ENCODE data around the gene GPR17. TPM values are rescaled to one million over a fixed set of nuclear protein-coding genes. Genes with fewer than 3 reads are reported as not detected.

GPR17 gene
- total and polyA plus RNA-seq, 5 donors from 2014 or later, result not detected

- Mint-ChIP-seq H3K36me3 (no peaks in the 10 kb centered on the region), H3K27me3 (no peaks in the 10 kb centered on the region), H3K27ac (peak overlapping the region in 2 of 3 donors; percentile 69 to 73), H3K9me3 (no peaks in the 10 kb centered on the region), H3K4me3 (no peak overlapping the region), H3K4me1 (peaks cover 0 to 69% (median 6%) of the 10 kb centered on the region in 4 donors)
- Histone ChIP-seq H3K4me1 (ENCODE audit: control insufficient read depth, insufficient read depth, low read length, poor library complexity, severe bottlenecking) (peaks cover 52% of the 10 kb centered on the region), H3K36me3 (ENCODE audit: control insufficient read depth, insufficient read depth, low read length) (no peaks in the 10 kb centered on the region), H3K27ac (ENCODE audit: insufficient read depth, low read length, poor library complexity, severe bottlenecking) (peak overlapping the region; percentile 14), H3K27me3 (ENCODE audit: control insufficient read depth, insufficient read depth, low read length) (no peaks in the 10 kb centered on the region), H3K4me3 (ENCODE audit: low read depth, low read length) (no peak overlapping the region), H3K9me3 (ENCODE audit: control insufficient read depth in 2 of 2, low read length in 2 of 2) (no peaks in the 10 kb centered on the region)
- DNase-seq (no peak), ATAC-seq (ENCODE audit: low read depth in 2 of 2) (no peak)
These were observed 11.2 kb upstream of the GPR17 start for GRCh38 chr2:127634626-127635379.

GRCh38 chr2:127635380-127636237, 10.3 kb upstream of the GPR17 start:
- Mint-ChIP-seq H3K9me3 (no peaks in the 10 kb centered on the region), H3K4me1 (peaks cover 0 to 74% (median 6%) of the 10 kb centered on the region in 4 donors), H3K36me3 (no peaks in the 10 kb centered on the region), H3K27me3 (no peaks in the 10 kb centered on the region), H3K27ac (peak overlapping the region in 2 of 3 donors; percentile 69 to 73), H3K4me3 (no peak overlapping the region)
- DNase-seq (no peak), ATAC-seq (ENCODE audit: low read depth in 2 of 2) (no peak)
- Histone ChIP-seq H3K27ac (ENCODE audit: insufficient read depth, low read length, poor library complexity, severe bottlenecking) (peak overlapping the region; percentile 14), H3K4me3 (ENCODE audit: low read depth, low read length) (no peak overlapping the region), H3K9me3 (ENCODE audit: control insufficient read depth in 2 of 2, low read length in 2 of 2) (no peaks in the 10 kb centered on the region), H3K36me3 (ENCODE audit: control insufficient read depth, insufficient read depth, low read length) (no peaks in the 10 kb centered on the region), H3K27me3 (ENCODE audit: control insufficient read depth, insufficient read depth, low read length) (no peaks in the 10 kb centered on the region), H3K4me1 (ENCODE audit: control insufficient read depth, insufficient read depth, low read length, poor library complexity, severe bottlenecking) (peaks cover 60% of the 10 kb centered on the region)

GRCh38 chr2:127636248-127637235, 9.4 kb upstream of the GPR17 start:
- H3K4me1 ChIP-seq (ENCODE audit: control insufficient read depth, insufficient read depth, low read length, poor library complexity, severe bottlenecking), result peaks cover 70% of the 10 kb centered on the region
- peaks cover 0 to 83% (median 6%) of the 10 kb centered on the region in 4 donors for H3K4me1 Mint-ChIP-seq
- peak overlapping the region; percentile 61 for H3K27ac ChIP-seq (ENCODE audit: insufficient read depth, low read length, poor library complexity, severe bottlenecking)

GRCh38 chr2:127637236-127637630, 8.7 kb upstream of the GPR17 start:
- no peak overlapping the region for H3K4me3 ChIP-seq (ENCODE audit: low read depth, low read length)

More at GRCh38 chr2:127636248-127637235, 9.4 kb upstream of the GPR17 start:
- DNase-seq, result no peak
- no peaks in the 10 kb centered on the region for H3K36me3 ChIP-seq (ENCODE audit: control insufficient read depth, insufficient read depth, low read length)
- no peak for ATAC-seq (ENCODE audit: low read depth in 2 of 2)
- H3K9me3 ChIP-seq (ENCODE audit: control insufficient read depth in 2 of 2, low read length in 2 of 2), result no peaks in the 10 kb centered on the region
- peak overlapping the region in 1 of 4 donors; percentile 28 for H3K4me3 Mint-ChIP-seq
- no peaks in the 10 kb centered on the region for H3K27me3 Mint-ChIP-seq
- peak overlapping the region in 2 of 3 donors; percentile 26 to 86 for H3K27ac Mint-ChIP-seq
- no peaks in the 10 kb centered on the region for H3K9me3 Mint-ChIP-seq
- no peaks in the 10 kb centered on the region for H3K36me3 Mint-ChIP-seq
- H3K4me3 ChIP-seq (ENCODE audit: low read depth, low read length), result no peak overlapping the region
- no peaks in the 10 kb centered on the region for H3K27me3 ChIP-seq (ENCODE audit: control insufficient read depth, insufficient read depth, low read length)

GRCh38 chr2:127637725-127638252, 8.2 kb upstream of the GPR17 start:
- Mint-ChIP-seq H3K27ac (peak overlapping the region; percentile 88 to 94 (median 93)), H3K36me3 (no peaks in the 10 kb centered on the region), H3K27me3 (no peaks in the 10 kb centered on the region), H3K9me3 (no peaks in the 10 kb centered on the region), H3K4me1 (peaks cover 0 to 85% (median 6%) of the 10 kb centered on the region in 4 donors), H3K4me3 (peak overlapping the region in 3 of 4 donors; percentile 34 to 85 (median 55))
- Histone ChIP-seq H3K27ac (ENCODE audit: insufficient read depth, low read length, poor library complexity, severe bottlenecking) (peak overlapping the region; percentile 61), H3K27me3 (ENCODE audit: control insufficient read depth, insufficient read depth, low read length) (no peaks in the 10 kb centered on the region), H3K4me1 (ENCODE audit: control insufficient read depth, insufficient read depth, low read length, poor library complexity, severe bottlenecking) (peaks cover 81% of the 10 kb centered on the region), H3K4me3 (ENCODE audit: low read depth, low read length) (peak overlapping the region; percentile 19), H3K9me3 (ENCODE audit: control insufficient read depth in 2 of 2, low read length in 2 of 2) (no peaks in the 10 kb centered on the region), H3K36me3 (ENCODE audit: control insufficient read depth, insufficient read depth, low read length) (no peaks in the 10 kb centered on the region)
- ATAC-seq (ENCODE audit: low read depth in 2 of 2) (no peak), DNase-seq (peak in 1 of 3 donors; percentile 45)

More at GRCh38 chr2:127637236-127637630, 8.7 kb upstream of the GPR17 start:
- DNase-seq (no peak), ATAC-seq (ENCODE audit: low read depth in 2 of 2) (no peak)
- Mint-ChIP-seq H3K9me3 (no peaks in the 10 kb centered on the region), H3K4me3 (peak overlapping the region in 1 of 4 donors; percentile 28), H3K36me3 (no peaks in the 10 kb centered on the region), H3K27me3 (no peaks in the 10 kb centered on the region), H3K27ac (peak overlapping the region in 1 of 3 donors; percentile 86), H3K4me1 (peaks cover 0 to 87% (median 6%) of the 10 kb centered on the region in 4 donors)
- peaks cover 76% of the 10 kb centered on the region for H3K4me1 ChIP-seq (ENCODE audit: control insufficient read depth, insufficient read depth, low read length, poor library complexity, severe bottlenecking)
- H3K27ac ChIP-seq (ENCODE audit: insufficient read depth, low read length, poor library complexity, severe bottlenecking), result peak overlapping the region; percentile 61
- no peaks in the 10 kb centered on the region for H3K36me3 ChIP-seq (ENCODE audit: control insufficient read depth, insufficient read depth, low read length)
- no peaks in the 10 kb centered on the region for H3K27me3 ChIP-seq (ENCODE audit: control insufficient read depth, insufficient read depth, low read length)
- no peaks in the 10 kb centered on the region for H3K9me3 ChIP-seq (ENCODE audit: control insufficient read depth in 2 of 2, low read length in 2 of 2)

- ATAC-seq (ENCODE audit: low read depth in 2 of 2), result no peak
- Histone ChIP-seq H3K27me3 (ENCODE audit: control insufficient read depth, insufficient read depth, low read length) (no peaks in the 10 kb centered on the region), H3K9me3 (ENCODE audit: control insufficient read depth in 2 of 2, low read length in 2 of 2) (no peaks in the 10 kb centered on the region), H3K4me1 (ENCODE audit: control insufficient read depth, insufficient read depth, low read length, poor library complexity, severe bottlenecking) (peaks cover 75% of the 10 kb centered on the region), H3K27ac (ENCODE audit: insufficient read depth, low read length, poor library complexity, severe bottlenecking) (no peak overlapping the region), H3K4me3 (ENCODE audit: low read depth, low read length) (no peak overlapping the region), H3K36me3 (ENCODE audit: control insufficient read depth, insufficient read depth, low read length) (no peaks in the 10 kb centered on the region)
- Mint-ChIP-seq H3K27ac (peak overlapping the region; percentile 79 to 93 (median 88)), H3K36me3 (no peaks in the 10 kb centered on the region), H3K27me3 (no peaks in the 10 kb centered on the region), H3K4me3 (peak overlapping the region in 3 of 4 donors; percentile 34 to 85 (median 54)), H3K9me3 (no peaks in the 10 kb centered on the region), H3K4me1 (peaks cover 0 to 82% (median 6%) of the 10 kb centered on the region in 4 donors)
- DNase-seq, result no peak
These were observed 7.4 kb upstream of the GPR17 start for GRCh38 chr2:127638361-127639110.

All from CD4-positive, CD25-positive, alpha-beta regulatory T cell (primary cell).